Fibroblast of mammary gland (primary cell): ENCODE measurements around the gene TPST1.

Experiments used
- DNase-seq: peaks from one replicate; pipeline ENCODE4 v3.0.0-alpha.2; 2010; ENCODE audit warnings: low read depth
- H3K4me3 ChIP-seq: 2 replicates; pipeline ENCODE4 v1.5.1; 2011; ENCODE audit warnings: low read depth, mild to moderate bottlenecking, low read length, moderate library complexity; ENCODE audit not compliant: control insufficient read depth
- CTCF ChIP-seq: conservative IDR thresholded peaks from 2 replicates; pipeline ENCODE4 v1.5.1; 2011; ENCODE audit warnings: low read depth, low read length, inconsistent platforms; ENCODE audit not compliant: control insufficient read depth, insufficient read depth

The TPST1 gene

GRCh38 chr7:66247380-66248078 is 42.4 kb downstream of the TPST1 start:
- TF ChIP-seq CTCF = no peak
- no peak for DNase-seq
- H3K4me3 ChIP-seq = no peak overlapping the region

- no peak overlapping the region for H3K4me3 ChIP-seq
- DNase-seq = peak; percentile 91
- no peak for TF ChIP-seq CTCF
Measured at GRCh38 chr7:66250711-66251110, 45.6 kb downstream of the TPST1 start.

- peak; percentile 81 for DNase-seq
- no peak for TF ChIP-seq CTCF
- no peak overlapping the region for H3K4me3 ChIP-seq
Measured at GRCh38 chr7:66255534-66256100, 50.5 kb downstream of the TPST1 start.

- no peak for TF ChIP-seq CTCF
- H3K4me3 ChIP-seq = no peak overlapping the region
- no peak for DNase-seq
Measured at GRCh38 chr7:66256281-66256680, 51.1 kb downstream of the TPST1 start.

- no peak for DNase-seq
- no peak for TF ChIP-seq CTCF
- H3K4me3 ChIP-seq = no peak overlapping the region
Measured at GRCh38 chr7:66257481-66257880, 52.3 kb downstream of the TPST1 start.

- H3K4me3 ChIP-seq = no peak overlapping the region
- TF ChIP-seq CTCF = no peak
- DNase-seq = no peak
Measured at GRCh38 chr7:66258409-66258808, 53.3 kb downstream of the TPST1 start.
